ENCODE data around the gene DEF6. TPM values are rescaled to one million over a fixed set of nuclear protein-coding genes. Genes with fewer than 3 reads are reported as not detected.

DEF6 gene
- total and polyA plus RNA-seq, 4 donors = 1.0 to 6.3 (median 2.5) TPM

GRCh38 chr6:35319346-35320030 lies 21.9 kb downstream of the DEF6 start:
- Histone ChIP-seq H3K4me3 (ENCODE audit: low read depth in 1 of 3, low read length in 3 of 3) (no peak overlapping the region), H3K27ac (ENCODE audit: low read depth in 1 of 2, low read length in 2 of 2) (no peak overlapping the region), H3K27me3 (ENCODE audit: control insufficient read depth in 4 of 4, insufficient read depth in 4 of 4, low read length in 3 of 4) (no peaks in the 10 kb centered on the region), H3K4me1 (ENCODE audit: control insufficient read depth in 4 of 4, insufficient read depth in 4 of 4, low read length in 3 of 4) (peaks cover 3 to 18% (median 9%) of the 10 kb centered on the region in 4 donors), H3K36me3 (ENCODE audit: control insufficient read depth in 4 of 4, insufficient read depth in 3 of 4, low read depth in 1 of 4, low read length in 3 of 4) (no peaks in the 10 kb centered on the region), H3K9ac (ENCODE audit: low read depth in 1 of 2, low read length in 2 of 2) (no peak overlapping the region), H3K9me3 (ENCODE audit: control insufficient read depth in 4 of 4, low read length in 3 of 4) (no peaks in the 10 kb centered on the region)
- 90% methylated on average over 20 of the region's 20 CpGs for WGBS
- TF ChIP-seq CTCF (IDR thresholded peaks at IDR 0.05; ENCODE audit: low read depth, low read length, missing input control) = no peak
- TF ChIP-seq JUND (IDR thresholded peaks at IDR 0.05) = no peak
- no peak for TF ChIP-seq ZBTB33 (IDR thresholded peaks at IDR 0.05)
- TF ChIP-seq SP1 (IDR thresholded peaks at IDR 0.05) = no peak
- TF ChIP-seq RXRA (IDR thresholded peaks at IDR 0.05) = no peak
- TF ChIP-seq RAD21 (IDR thresholded peaks at IDR 0.05) = no peak
- TF ChIP-seq MAX (IDR thresholded peaks at IDR 0.05) = no peak
- no peak for TF ChIP-seq FOXA1 (IDR thresholded peaks at IDR 0.05)
- TF ChIP-seq EGR1 (IDR thresholded peaks at IDR 0.05; ENCODE audit: low read depth in 2 of 2) = no peak
- no peak for TF ChIP-seq GABPA (IDR thresholded peaks at IDR 0.05 in 1 of 2, conservative IDR thresholded peaks at IDR 0.05 in 1 of 2)
- no peak for TF ChIP-seq HNF4G (IDR thresholded peaks at IDR 0.05)
- no peak for TF ChIP-seq FOXA2 (IDR thresholded peaks at IDR 0.05)
- no peak for TF ChIP-seq NR2F2 (IDR thresholded peaks at IDR 0.05)
- no peak for TF ChIP-seq HNF4A (conservative IDR thresholded peaks at IDR 0.05)
- no peak for TF ChIP-seq ATF3 (IDR thresholded peaks at IDR 0.05)
- TF ChIP-seq YY1 (IDR thresholded peaks at IDR 0.05) = no peak
- no peak for DNase-seq (ENCODE audit: low spot score)

- Histone ChIP-seq H3K9ac (ENCODE audit: low read depth in 1 of 2, low read length in 2 of 2) (no peak overlapping the region), H3K9me3 (ENCODE audit: control insufficient read depth in 4 of 4, low read length in 3 of 4) (no peaks in the 10 kb centered on the region), H3K4me3 (ENCODE audit: low read depth in 1 of 3, low read length in 3 of 3) (no peak overlapping the region), H3K4me1 (ENCODE audit: control insufficient read depth in 4 of 4, insufficient read depth in 4 of 4, low read length in 3 of 4) (peaks cover 3 to 18% (median 9%) of the 10 kb centered on the region in 4 donors), H3K27ac (ENCODE audit: low read depth in 1 of 2, low read length in 2 of 2) (no peak overlapping the region), H3K27me3 (ENCODE audit: control insufficient read depth in 4 of 4, insufficient read depth in 4 of 4, low read length in 3 of 4) (no peaks in the 10 kb centered on the region), H3K36me3 (ENCODE audit: control insufficient read depth in 4 of 4, insufficient read depth in 3 of 4, low read depth in 1 of 4, low read length in 3 of 4) (no peaks in the 10 kb centered on the region)
- TF ChIP-seq SP1 (IDR thresholded peaks at IDR 0.05) = no peak
- TF ChIP-seq ZBTB33 (IDR thresholded peaks at IDR 0.05) = no peak
- no peak for TF ChIP-seq JUND (IDR thresholded peaks at IDR 0.05)
- TF ChIP-seq CTCF (IDR thresholded peaks at IDR 0.05; ENCODE audit: low read depth, low read length, missing input control) = no peak
- no peak for TF ChIP-seq EGR1 (IDR thresholded peaks at IDR 0.05; ENCODE audit: low read depth in 2 of 2)
- no peak for TF ChIP-seq GABPA (IDR thresholded peaks at IDR 0.05 in 1 of 2, conservative IDR thresholded peaks at IDR 0.05 in 1 of 2)
- TF ChIP-seq NR2F2 (IDR thresholded peaks at IDR 0.05) = no peak
- no peak for TF ChIP-seq REST (IDR thresholded peaks at IDR 0.05)
- no peak for TF ChIP-seq YY1 (IDR thresholded peaks at IDR 0.05)
- no peak for TF ChIP-seq HNF4G (IDR thresholded peaks at IDR 0.05)
- no peak for TF ChIP-seq HNF4A (conservative IDR thresholded peaks at IDR 0.05)
- no peak for TF ChIP-seq TAF1 (conservative IDR thresholded peaks at IDR 0.05)
- DNase-seq (ENCODE audit: low spot score) = no peak
- WGBS = 97% methylated on average over 2 of the region's 2 CpGs
Observed at GRCh38 chr6:35320031-35320410, 22.4 kb downstream of the DEF6 start.

Measured in liver (tissue), 9 donors.